ENCODE measurements around the gene TBK1.

The TBK1 gene

GRCh38 chr12:64550755-64551154 is 98.8 kb downstream of the TBK1 start:
- DNase-seq: no peak

DNA sequence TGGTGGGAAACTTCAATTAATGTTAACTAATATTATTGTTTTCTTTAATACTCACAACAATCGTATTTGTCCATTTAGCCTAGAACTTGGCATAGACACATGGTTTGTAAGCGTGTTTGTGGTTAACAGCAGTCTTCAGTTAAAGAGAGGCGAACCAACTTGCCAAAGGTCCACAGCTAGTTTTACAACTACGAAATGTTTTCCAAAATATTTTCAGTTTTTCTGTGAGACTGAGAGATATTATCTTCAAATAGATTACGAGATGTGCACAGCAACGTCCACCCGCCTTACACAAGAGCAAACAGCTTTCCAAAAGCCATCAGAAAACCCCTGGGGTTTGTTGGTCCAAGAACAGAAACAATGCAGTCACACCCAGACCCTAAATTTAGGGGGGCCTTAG is 99.8 kb downstream of the TBK1 start:
- no peak for DNase-seq

Measured in fibroblast of skin of right biceps (primary cell).